T-cell (primary cell): ENCODE results near the gene RNF145. TPM values are rescaled to one million over a fixed set of nuclear protein-coding genes. Genes with fewer than 3 reads are reported as not detected.
"Not testable (repeated sequence)": the region's sequence is repeated elsewhere in the genome, so short reads cannot be mapped to it uniquely, and the experiment has no call there.

Source experiments
- ATAC-seq, 4 experiments: fragments of 200-7000 bp in 3 of 4; fragments of 150-1000 bp in 1 of 4; cut with Tn5 transposase; replicated peaks in 1 of 4; 1 replicate in 3 of 4; 2 replicates in 1 of 4; pipeline ENCODE4 v1.10.0; 2021; ENCODE audit warnings: moderate library complexity in 3 of 4, mild to moderate bottlenecking in 2 of 4, moderate number of reproducible peaks in 1 of 4
- CTCF ChIA-PET, 2 donors: fragments of 300-600 bp; sonication (Branson Sonifier 250); formaldehyde crosslinking; loops; one replicate each; lab custom pipeline; 2022; ENCODE audit warnings: antibody characterized with exemption in 2 of 2; lab: Charles Lee
- POLR2A ChIA-PET, 2 donors: fragments of 300-600 bp; sonication (Branson Sonifier 250); formaldehyde crosslinking; loops; one replicate each; lab custom pipeline; 2022; ENCODE audit warnings: antibody characterized with exemption in 2 of 2; lab: Charles Lee
- DNase-seq, 35 experiments: peaks; one replicate each; pipeline versions ENCODE4 v3.0.0 to v3.0.0-alpha.2; 2013 to 2023
- H3K27ac ChIP-seq: one replicate; pipeline ENCODE4 v1.5.1; 2013; ENCODE audit warnings: low read length
- H3K27me3 ChIP-seq, 2 experiments: replicated peaks in 1 of 2; 1 replicate in 1 of 2; 2 replicates in 1 of 2; pipeline versions ENCODE4 v1.6.1 to v1.7.0; 2013; ENCODE audit warnings: low read length in 1 of 2, mixed read lengths in 1 of 2; ENCODE audit not compliant: control insufficient read depth in 2 of 2, insufficient read depth in 2 of 2; ENCODE audit errors: extremely low read depth in 1 of 2
- H3K36me3 ChIP-seq, 2 donors: 1 replicate in 1 of 2; 2 replicates in 1 of 2; pipeline versions ENCODE4 v1.6.1 to v1.7.0; 2013; ENCODE audit warnings: low read length in 1 of 2; ENCODE audit not compliant: control insufficient read depth in 2 of 2, insufficient read depth in 1 of 2; ENCODE audit errors: extremely low read depth in 1 of 2
- H3K4me1 ChIP-seq, 2 experiments: 1 replicate in 1 of 2; 2 replicates in 1 of 2; pipeline versions ENCODE4 v1.6.1 to v1.7.0; 2013; ENCODE audit warnings: low read length in 2 of 2, mixed read lengths in 1 of 2; ENCODE audit not compliant: insufficient read depth in 2 of 2, control insufficient read depth in 1 of 2; ENCODE audit errors: extremely low read depth in 1 of 2
- H3K4me3 ChIP-seq, 2 donors: 1 replicate in 1 of 2; 2 replicates in 1 of 2; pipeline versions ENCODE4 v1.5.1 to v1.7.0; 2013; ENCODE audit warnings: mild to moderate bottlenecking in 2 of 2, low read length in 1 of 2, moderate library complexity in 1 of 2; ENCODE audit not compliant: control insufficient read depth in 1 of 2; ENCODE audit errors: extremely low read depth in 1 of 2
- H3K9me3 ChIP-seq: 2 replicates; pipeline ENCODE4 v1.7.0; 2013
- H3K27ac Mint-ChIP-seq, 2 donors: one replicate each; pipeline ENCODE4 v1.8.0; 2020 to 2021; ENCODE audit warnings: mild to moderate bottlenecking in 2 of 2, mixed read lengths in 2 of 2
- H3K27me3 Mint-ChIP-seq, 2 donors: one replicate each; pipeline ENCODE4 v1.8.0; 2021 to 2022; ENCODE audit warnings: mixed read lengths in 2 of 2
- H3K36me3 Mint-ChIP-seq: one replicate; pipeline ENCODE4 v1.8.0; 2021; ENCODE audit warnings: mixed read lengths
- H3K4me1 Mint-ChIP-seq, 3 donors: one replicate each; pipeline ENCODE4 v1.8.0; 2020 to 2022; ENCODE audit warnings: mixed read lengths in 3 of 3, mild to moderate bottlenecking in 1 of 3
- H3K4me3 Mint-ChIP-seq, 3 donors: one replicate each; pipeline ENCODE4 v1.8.0; 2020 to 2022; ENCODE audit warnings: mild to moderate bottlenecking in 3 of 3, mixed read lengths in 3 of 3, moderate library complexity in 3 of 3
- H3K9me3 Mint-ChIP-seq, 3 donors: one replicate each; pipeline ENCODE4 v1.8.0; 2020 to 2022; ENCODE audit warnings: mixed read lengths in 3 of 3
- WGBS: methylation state at CpG from one replicate; pipeline ENCODE4 v1.1.5; 2013; ENCODE audit warnings: missing lambda C conversion rate; ENCODE audit not compliant: insufficient coverage; 5-methylcytosine and 5-hydroxymethylcytosine counted together
- total RNA-seq, 35 experiments: library from RNA in 6 of 35; stranded (reverse) in 6 of 35; fragments of 120-200 nt in 1 of 35; gene quantifications; one replicate each; pipeline versions ENCODE4 v1.2.1 to v1.2.4 and lab custom pipeline; 2013 to 2026

The RNF145 gene
- total RNA-seq, 5 donors from 2014 or later (not counting 1 experiment from before 2014, with no cell fraction given) = 54.0 to 62.8 (median 60.1) TPM

- H3K27me3 ChIP-seq, H3K9me3 ChIP-seq, H3K36me3 ChIP-seq, H3K36me3 Mint-ChIP-seq, H3K27ac Mint-ChIP-seq, H3K4me1 Mint-ChIP-seq, POLR2A ChIA-PET, H3K27ac ChIP-seq, CTCF ChIA-PET, H3K27me3 Mint-ChIP-seq, H3K9me3 Mint-ChIP-seq, DNase-seq, H3K4me3 Mint-ChIP-seq, ATAC-seq, H3K4me3 ChIP-seq, H3K4me1 ChIP-seq: not testable (repeated sequence)
- no CpG with 5 or more reads among the region's 2 CpGs for WGBS
Measured at GRCh38 chr5:159235871-159236520, 26.6 kb upstream of the RNF145 start.

GRCh38 chr5:159231167-159231566 lies 21.8 kb upstream of the RNF145 start:
- peaks cover 0 to 3% of the 10 kb centered on the region in 2 donors for H3K27me3 Mint-ChIP-seq
- no peaks in the 10 kb centered on the region for H3K9me3 Mint-ChIP-seq
- DNase-seq = no peak
- Histone ChIP-seq H3K4me1 (no peaks in the 10 kb centered on the region), H3K36me3 (no peaks in the 10 kb centered on the region), H3K27me3 (peaks cover 0 to 5% of the 10 kb centered on the region in 2 experiments), H3K4me3 (no peak overlapping the region), H3K27ac (no peak overlapping the region), H3K9me3 (no peaks in the 10 kb centered on the region)
- no CpG with 5 or more reads among the region's 2 CpGs for WGBS
- no peak overlapping the region for H3K27ac Mint-ChIP-seq
- CTCF ChIA-PET = no interaction called here
- POLR2A ChIA-PET = interaction anchor here in 1 of 2 donors (0.7 kb wide), 1 partner anchor 18 kb away, joined by 5 read pairs; no protein-coding TSS in a partner anchor
- no peak for ATAC-seq
- H3K4me3 Mint-ChIP-seq = no peak overlapping the region
- no peaks in the 10 kb centered on the region for H3K36me3 Mint-ChIP-seq
- H3K4me1 Mint-ChIP-seq = no peaks in the 10 kb centered on the region

- Histone ChIP-seq H3K27ac (no peak overlapping the region), H3K9me3 (no peaks in the 10 kb centered on the region), H3K27me3 (peaks cover 0 to 5% of the 10 kb centered on the region in 2 experiments), H3K4me3 (no peak overlapping the region), H3K36me3 (no peaks in the 10 kb centered on the region), H3K4me1 (no peaks in the 10 kb centered on the region)
- H3K9me3 Mint-ChIP-seq = no peaks in the 10 kb centered on the region
- DNase-seq (no peak), ATAC-seq (no peak)
- ChIA-PET CTCF (no interaction called here), POLR2A (interaction anchor here in 1 of 2 donors (0.7 kb wide), 1 partner anchor 17 kb away, joined by 5 read pairs; no protein-coding TSS in a partner anchor)
- H3K4me3 Mint-ChIP-seq = no peak overlapping the region
- H3K36me3 Mint-ChIP-seq = no peaks in the 10 kb centered on the region
- no peaks in the 10 kb centered on the region for H3K4me1 Mint-ChIP-seq
- H3K27ac Mint-ChIP-seq = no peak overlapping the region
- H3K27me3 Mint-ChIP-seq = peaks cover 0 to 3% of the 10 kb centered on the region in 2 donors
- WGBS = 86% methylated on average over 2 of the region's 3 CpGs
Measured at GRCh38 chr5:159230657-159231056, 21.3 kb upstream of the RNF145 start.

DNA sequence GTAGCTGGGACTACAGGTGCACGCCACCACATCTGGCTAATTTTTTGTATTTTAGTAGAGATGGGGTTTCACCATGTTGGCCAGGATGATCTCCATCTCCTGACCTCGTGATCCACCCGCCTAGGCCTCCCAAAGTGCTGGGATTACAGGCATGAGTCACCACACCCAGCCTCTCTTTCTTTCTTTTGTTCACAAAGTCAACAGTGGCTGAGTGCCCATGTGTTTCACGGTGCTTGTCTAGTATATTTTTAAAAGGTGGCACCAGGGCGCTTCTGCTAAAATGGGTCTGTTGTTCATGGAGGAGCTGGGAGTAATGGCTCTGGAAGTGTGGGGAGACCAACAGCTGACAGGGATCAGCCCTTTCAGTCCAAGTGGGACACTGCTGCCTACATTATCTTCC lies 18.7 kb upstream of the RNF145 start:
- H3K4me1 ChIP-seq, H3K4me3 ChIP-seq, H3K27ac Mint-ChIP-seq, DNase-seq, H3K27ac ChIP-seq, H3K9me3 ChIP-seq, H3K36me3 ChIP-seq, H3K4me3 Mint-ChIP-seq, CTCF ChIA-PET, POLR2A ChIA-PET, H3K4me1 Mint-ChIP-seq, H3K36me3 Mint-ChIP-seq, H3K27me3 Mint-ChIP-seq, H3K27me3 ChIP-seq, ATAC-seq, H3K9me3 Mint-ChIP-seq: not testable (repeated sequence)
- no CpG with 5 or more reads among the region's 5 CpGs for WGBS

DNA sequence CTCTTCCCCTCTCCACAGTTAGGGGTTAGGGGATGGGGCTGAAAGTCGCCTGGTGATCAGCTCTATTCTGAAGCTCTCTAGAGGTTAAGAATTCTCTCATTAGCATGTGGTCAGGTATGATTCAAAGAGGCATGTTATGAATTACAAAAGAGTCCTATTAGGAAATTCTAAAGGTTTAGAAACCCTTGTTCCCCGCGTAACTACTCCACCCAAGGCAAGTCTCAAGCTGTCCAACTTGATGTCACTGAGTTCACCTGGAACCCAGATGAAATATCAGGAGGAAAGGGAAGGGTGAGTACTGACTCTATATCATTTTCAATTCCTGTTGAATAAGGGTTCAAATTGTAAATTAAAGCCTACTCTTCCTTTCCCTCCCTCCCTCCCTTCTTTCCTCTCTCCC lies 18.1 kb upstream of the RNF145 start:
- no peaks in the 10 kb centered on the region for H3K9me3 Mint-ChIP-seq
- no peaks in the 10 kb centered on the region for H3K36me3 Mint-ChIP-seq
- Histone ChIP-seq H3K4me3 (no peak overlapping the region), H3K4me1 (no peaks in the 10 kb centered on the region), H3K36me3 (no peaks in the 10 kb centered on the region), H3K9me3 (no peaks in the 10 kb centered on the region), H3K27ac (no peak overlapping the region), H3K27me3 (peaks cover 0 to 5% of the 10 kb centered on the region in 2 experiments)
- WGBS = no CpG with 5 or more reads among the region's 3 CpGs
- no peak for ATAC-seq
- ChIA-PET CTCF (no interaction called here), POLR2A (no interaction called here)
- H3K4me1 Mint-ChIP-seq = no peaks in the 10 kb centered on the region
- H3K27ac Mint-ChIP-seq = no peak overlapping the region
- DNase-seq = no peak
- H3K4me3 Mint-ChIP-seq = no peak overlapping the region
- peaks cover 0 to 3% of the 10 kb centered on the region in 2 donors for H3K27me3 Mint-ChIP-seq

DNA sequence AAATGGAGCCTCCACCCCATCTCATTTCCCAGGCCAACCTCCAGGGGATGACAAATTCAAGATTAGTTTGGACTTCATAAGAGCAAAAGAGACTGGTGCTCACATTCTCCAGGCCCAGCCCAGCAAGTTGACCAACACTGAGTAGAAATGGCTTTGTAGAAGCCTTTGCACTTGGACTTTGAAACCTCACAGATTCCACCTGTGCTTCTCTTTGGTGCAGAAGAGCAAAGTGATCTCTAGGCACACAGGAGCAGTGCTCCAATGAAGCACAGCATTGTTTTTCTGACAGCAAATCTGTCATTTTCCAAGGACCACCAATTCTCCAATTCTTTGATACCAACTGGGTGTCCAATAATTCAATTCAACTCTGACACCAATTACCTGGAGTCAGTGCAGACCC lies 17.1 kb upstream of the RNF145 start:
- H3K4me1 ChIP-seq = no peaks in the 10 kb centered on the region
- H3K36me3 Mint-ChIP-seq = no peaks in the 10 kb centered on the region
- H3K9me3 Mint-ChIP-seq = no peaks in the 10 kb centered on the region
- DNase-seq = no peak
- H3K27ac ChIP-seq = no peak overlapping the region
- CTCF ChIA-PET = interaction anchor here in 1 of 2 donors (0.6 kb wide), 1 partner anchor 171 kb away, joined by 5 read pairs; no protein-coding TSS in a partner anchor
- H3K27ac Mint-ChIP-seq = no peak overlapping the region
- H3K4me3 Mint-ChIP-seq = no peak overlapping the region
- POLR2A ChIA-PET = no interaction called here
- H3K4me3 ChIP-seq = no peak overlapping the region
- ATAC-seq = no peak
- H3K4me1 Mint-ChIP-seq = no peaks in the 10 kb centered on the region
- H3K9me3 ChIP-seq = no peaks in the 10 kb centered on the region
- no peaks in the 10 kb centered on the region for H3K36me3 ChIP-seq
- H3K27me3 Mint-ChIP-seq = peaks cover 0 to 3% of the 10 kb centered on the region in 2 donors
- H3K27me3 ChIP-seq = peaks cover 0 to 5% of the 10 kb centered on the region in 2 experiments
